Tibial nerve (tissue), 3 donors: Measurements from ENCODE around the gene PRKG1.

Experiments
- CTCF ChIP-seq, 5 experiments: fragments of 200-600 bp in 3 of 5; fragments of 450-650 bp in 2 of 5; sonication (generic) in 3 of 5; IDR thresholded peaks; one replicate each; pipeline ENCODE4 v1.5.1; 2016 to 2019; ENCODE audit warnings: antibody characterized with exemption in 5 of 5, mild to moderate bottlenecking in 3 of 5, moderate library complexity in 2 of 5
- POLR2A ChIP-seq, 2 donors: fragments of 450-650 bp; IDR thresholded peaks; one replicate each; pipeline ENCODE4 v1.6.1; 2017; ENCODE audit warnings: antibody characterized with exemption in 2 of 2, mild to moderate bottlenecking in 2 of 2, moderate library complexity in 2 of 2

- TF ChIP-seq CTCF (IDR thresholded peaks at IDR 0.05) (no peak), POLR2A (IDR thresholded peaks at IDR 0.05) (no peak)
Measured at GRCh38 chr10:51147644-51148399, 73.5 kb downstream of the PRKG1 start.
